Activated T-helper 17 cell treated with anti-CD3 and anti-CD28 coated beads, Interleukin-2, amount 50 U/mL, for 72 hours (primary cell): ENCODE measurements around the gene PEDS1. TPM values are rescaled to one million over a fixed set of nuclear protein-coding genes. Genes with fewer than 3 reads are reported as not detected.
A peak's percentile ranks its signal among the peaks of the same experiment; 100 is the strongest.
"Not testable (repeated sequence)": the region's sequence is repeated elsewhere in the genome, so short reads cannot be mapped to it uniquely, and the experiment has no call there.

Experiments
- ATAC-seq: fragments of 150-1000 bp; cut with Tn5 transposase; replicated peaks from 2 replicates; pipeline ENCODE4 v1.10.0; 2021; ENCODE audit warnings: mild to moderate bottlenecking, moderate library complexity
- H3K27ac Mint-ChIP-seq: one replicate; pipeline ENCODE4 v1.8.0; 2022; ENCODE audit warnings: mixed read lengths
- H3K27me3 Mint-ChIP-seq: one replicate; pipeline ENCODE4 v1.8.0; 2022; ENCODE audit warnings: mixed read lengths
- H3K36me3 Mint-ChIP-seq: one replicate; pipeline ENCODE4 v1.8.0; 2022; ENCODE audit warnings: low read depth, mild to moderate bottlenecking, mixed read lengths
- H3K4me1 Mint-ChIP-seq: one replicate; pipeline ENCODE4 v1.8.0; 2022; ENCODE audit warnings: mixed read lengths
- H3K4me3 Mint-ChIP-seq: one replicate; pipeline ENCODE4 v1.8.0; 2022; ENCODE audit warnings: mild to moderate bottlenecking, mixed read lengths
- H3K9me3 Mint-ChIP-seq: one replicate; pipeline ENCODE4 v1.8.0; 2022; ENCODE audit warnings: mixed read lengths
- total RNA-seq, 2 donors: library from RNA; stranded (reverse); gene quantifications; one replicate each; pipeline ENCODE4 v1.2.3, GENCODE V29; 2022

The PEDS1 gene
- total RNA-seq, 2 donors from 2014 or later: 13.1 to 22.0 TPM

- no peak for ATAC-seq
- no peak overlapping the region for H3K4me3 Mint-ChIP-seq
Observed at GRCh38 chr20:50185426-50185825, 31.9 kb upstream of the PEDS1 start.

DNA sequence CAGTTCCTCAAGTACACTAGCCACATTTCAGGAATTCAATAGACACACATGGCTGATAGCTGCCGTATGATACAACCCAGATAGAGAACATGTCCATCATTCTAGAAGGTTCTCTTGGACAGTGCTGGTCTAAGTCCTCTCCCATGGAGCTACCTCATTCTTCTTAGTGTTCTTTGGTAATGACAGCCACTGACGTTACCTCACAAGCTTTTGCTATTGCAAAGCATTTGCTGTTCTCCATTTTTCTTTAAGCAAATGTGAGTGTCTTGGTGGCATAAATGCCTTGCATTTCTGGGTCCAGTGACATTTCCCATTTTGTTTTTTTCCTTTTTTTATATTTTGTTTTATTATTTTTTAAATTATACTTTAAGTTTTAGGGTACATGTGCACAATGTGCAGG lies 28.8 kb upstream of the PEDS1 start:
- Mint-ChIP-seq H3K9me3 (no peaks in the 10 kb centered on the region), H3K27ac (no peak overlapping the region), H3K36me3 (no peaks in the 10 kb centered on the region), H3K27me3 (peaks cover 19% of the 10 kb centered on the region), H3K4me1 (peaks cover 6% of the 10 kb centered on the region), H3K4me3 (no peak overlapping the region)
- ATAC-seq: no peak

More at GRCh38 chr20:50185426-50185825, 31.9 kb upstream of the PEDS1 start:
- no peaks in the 10 kb centered on the region for H3K9me3 Mint-ChIP-seq
- H3K36me3 Mint-ChIP-seq: no peaks in the 10 kb centered on the region
- peaks cover 6% of the 10 kb centered on the region for H3K4me1 Mint-ChIP-seq
- peaks cover 19% of the 10 kb centered on the region for H3K27me3 Mint-ChIP-seq
- H3K27ac Mint-ChIP-seq: no peak overlapping the region

DNA sequence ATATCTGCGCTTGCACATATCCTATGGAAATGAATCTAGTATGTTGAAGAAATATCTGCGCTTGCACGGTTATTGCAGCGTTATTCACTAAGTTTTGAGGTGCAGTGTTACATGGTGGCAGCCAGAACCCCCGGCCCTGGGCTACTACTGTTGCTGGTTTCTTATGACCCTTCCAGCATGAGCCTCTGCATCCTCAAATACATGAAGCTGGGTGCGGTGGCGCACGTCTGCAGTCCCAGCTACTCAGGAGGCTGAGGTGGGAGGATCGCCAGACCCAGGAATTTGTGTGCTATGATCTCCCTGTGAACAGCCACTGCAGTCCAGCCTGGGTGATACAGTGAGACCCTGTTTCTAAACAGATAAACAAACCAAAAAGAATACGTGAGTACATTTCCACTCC lies 27.8 kb upstream of the PEDS1 start:
- H3K36me3 Mint-ChIP-seq: no peaks in the 10 kb centered on the region
- ATAC-seq: no peak
- H3K4me3 Mint-ChIP-seq: no peak overlapping the region
- peaks cover 4% of the 10 kb centered on the region for H3K4me1 Mint-ChIP-seq
- no peak overlapping the region for H3K27ac Mint-ChIP-seq
- H3K27me3 Mint-ChIP-seq: peaks cover 19% of the 10 kb centered on the region
- no peaks in the 10 kb centered on the region for H3K9me3 Mint-ChIP-seq

- not testable (repeated sequence) for H3K4me1 Mint-ChIP-seq, H3K27me3 Mint-ChIP-seq, H3K36me3 Mint-ChIP-seq, H3K27ac Mint-ChIP-seq, ATAC-seq, H3K9me3 Mint-ChIP-seq, H3K4me3 Mint-ChIP-seq
Observed at GRCh38 chr20:50178672-50179071, 25.1 kb upstream of the PEDS1 start.

- Mint-ChIP-seq H3K4me3 (no peak overlapping the region), H3K27ac (no peak overlapping the region), H3K9me3 (no peaks in the 10 kb centered on the region), H3K4me1 (no peaks in the 10 kb centered on the region), H3K36me3 (no peaks in the 10 kb centered on the region), H3K27me3 (no peaks in the 10 kb centered on the region)
- ATAC-seq: no peak
Observed at GRCh38 chr20:50175938-50176933, 22.7 kb upstream of the PEDS1 start.

DNA sequence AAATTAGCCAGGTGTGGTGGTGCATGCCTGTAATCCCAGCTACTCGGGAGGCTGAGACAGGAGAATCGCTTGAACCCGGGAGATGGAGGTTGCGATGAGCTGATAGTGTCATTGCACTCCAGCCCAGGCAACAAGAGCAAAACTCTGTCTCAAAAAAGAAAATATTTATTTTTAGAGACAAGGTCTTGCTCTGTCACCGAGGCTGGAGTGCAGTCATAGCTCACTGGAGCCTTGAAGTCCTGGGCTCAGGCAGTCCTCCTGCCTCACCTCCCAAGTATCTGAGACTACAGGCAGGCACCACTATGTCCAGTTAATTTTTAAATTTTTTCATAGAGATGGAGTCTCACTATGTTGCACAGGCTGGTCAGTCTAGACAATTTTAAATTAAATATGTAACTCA lies 20.9 kb upstream of the PEDS1 start:
- H3K36me3 Mint-ChIP-seq: no peaks in the 10 kb centered on the region
- H3K9me3 Mint-ChIP-seq: no peaks in the 10 kb centered on the region
- H3K27ac Mint-ChIP-seq: no peak overlapping the region
- H3K27me3 Mint-ChIP-seq: no peaks in the 10 kb centered on the region
- H3K4me1 Mint-ChIP-seq: peaks cover 2% of the 10 kb centered on the region
- H3K4me3 Mint-ChIP-seq: no peak overlapping the region
- ATAC-seq: no peak

DNA sequence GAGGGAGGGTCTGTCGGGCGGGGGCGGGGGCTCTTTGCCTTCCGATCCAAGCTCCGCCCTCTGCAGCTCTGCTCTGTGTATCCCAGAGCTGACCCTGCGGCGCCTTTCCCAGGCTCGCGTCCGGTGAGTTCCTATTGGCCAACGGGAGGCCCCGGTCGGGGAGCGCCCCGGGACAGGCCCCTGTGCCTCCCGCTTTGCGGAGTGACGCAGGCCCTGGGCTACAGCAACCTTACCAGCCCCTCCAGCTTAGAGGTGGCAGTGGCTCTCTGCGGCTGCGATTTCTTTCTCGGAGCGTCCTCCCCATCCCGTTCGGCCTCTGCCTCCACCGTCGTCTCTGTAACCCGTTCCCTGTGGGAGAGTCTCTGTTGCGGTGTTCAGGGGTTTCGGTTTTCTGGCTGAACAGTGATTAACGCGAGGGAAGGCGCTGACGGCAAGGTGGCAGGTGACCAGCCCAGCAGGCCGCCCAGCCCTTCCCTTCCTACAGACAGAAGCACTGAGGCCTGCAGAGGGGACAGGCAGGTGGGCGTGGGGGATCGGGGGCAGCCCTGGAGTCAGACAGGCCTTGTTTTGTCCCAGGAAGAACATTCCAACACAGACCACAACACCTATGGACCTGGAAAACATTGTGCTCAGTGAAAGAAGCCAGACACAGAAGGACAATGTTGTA lies 19.0 kb upstream of the PEDS1 start:
- Mint-ChIP-seq H3K4me1 (peaks cover 5% of the 10 kb centered on the region), H3K9me3 (no peaks in the 10 kb centered on the region), H3K27ac (no peak overlapping the region), H3K36me3 (no peaks in the 10 kb centered on the region), H3K4me3 (no peak overlapping the region), H3K27me3 (no peaks in the 10 kb centered on the region)
- peak; percentile 21 for ATAC-seq

DNA sequence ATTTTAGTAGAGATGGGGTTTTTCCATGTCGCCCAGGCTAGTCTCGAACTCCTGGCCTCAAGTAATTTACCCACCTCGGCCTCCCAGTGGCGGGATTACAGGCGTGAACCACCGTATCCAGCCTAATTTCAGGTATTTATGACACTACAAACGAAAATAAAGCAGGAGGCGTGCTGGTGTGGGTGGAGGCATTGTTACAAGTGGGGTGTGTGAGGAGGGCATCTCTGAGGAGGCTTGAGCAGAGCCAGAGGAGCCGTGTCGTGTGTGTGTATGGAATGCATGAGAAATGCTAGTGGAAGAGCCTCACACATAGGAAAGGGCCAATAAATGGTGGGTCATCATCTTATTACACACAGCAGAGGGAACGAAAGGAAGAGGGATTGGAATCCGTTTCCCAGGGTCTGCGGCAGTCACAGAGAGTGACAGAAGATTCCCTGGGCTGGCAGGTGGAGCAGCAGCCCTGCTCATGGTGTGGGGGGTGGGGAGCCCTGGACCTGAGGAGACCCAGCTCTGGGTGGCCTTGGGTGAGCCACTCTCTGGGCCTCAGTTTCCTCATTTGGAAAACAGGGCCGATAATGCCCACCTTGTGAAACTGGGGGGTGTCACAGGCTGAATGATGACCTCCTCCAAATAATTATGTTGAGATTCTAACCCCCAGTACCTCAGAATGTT lies 17.2 kb upstream of the PEDS1 start:
- H3K27me3 Mint-ChIP-seq: no peaks in the 10 kb centered on the region
- no peak overlapping the region for H3K4me3 Mint-ChIP-seq
- ATAC-seq: no peak

GRCh38 chr20:50169329-50169823 lies 15.9 kb upstream of the PEDS1 start:
- H3K4me3 Mint-ChIP-seq: no peak overlapping the region
- peaks cover 13% of the 10 kb centered on the region for H3K4me1 Mint-ChIP-seq
- ATAC-seq: peak; percentile 32
- H3K36me3 Mint-ChIP-seq: no peaks in the 10 kb centered on the region
- no peaks in the 10 kb centered on the region for H3K9me3 Mint-ChIP-seq
- no peak overlapping the region for H3K27ac Mint-ChIP-seq
- no peaks in the 10 kb centered on the region for H3K27me3 Mint-ChIP-seq

More for the DNA sequence above, 17.2 kb upstream of the PEDS1 start:
- Mint-ChIP-seq H3K27ac (no peak overlapping the region), H3K36me3 (no peaks in the 10 kb centered on the region), H3K9me3 (no peaks in the 10 kb centered on the region), H3K4me1 (peaks cover 12% of the 10 kb centered on the region)

DNA sequence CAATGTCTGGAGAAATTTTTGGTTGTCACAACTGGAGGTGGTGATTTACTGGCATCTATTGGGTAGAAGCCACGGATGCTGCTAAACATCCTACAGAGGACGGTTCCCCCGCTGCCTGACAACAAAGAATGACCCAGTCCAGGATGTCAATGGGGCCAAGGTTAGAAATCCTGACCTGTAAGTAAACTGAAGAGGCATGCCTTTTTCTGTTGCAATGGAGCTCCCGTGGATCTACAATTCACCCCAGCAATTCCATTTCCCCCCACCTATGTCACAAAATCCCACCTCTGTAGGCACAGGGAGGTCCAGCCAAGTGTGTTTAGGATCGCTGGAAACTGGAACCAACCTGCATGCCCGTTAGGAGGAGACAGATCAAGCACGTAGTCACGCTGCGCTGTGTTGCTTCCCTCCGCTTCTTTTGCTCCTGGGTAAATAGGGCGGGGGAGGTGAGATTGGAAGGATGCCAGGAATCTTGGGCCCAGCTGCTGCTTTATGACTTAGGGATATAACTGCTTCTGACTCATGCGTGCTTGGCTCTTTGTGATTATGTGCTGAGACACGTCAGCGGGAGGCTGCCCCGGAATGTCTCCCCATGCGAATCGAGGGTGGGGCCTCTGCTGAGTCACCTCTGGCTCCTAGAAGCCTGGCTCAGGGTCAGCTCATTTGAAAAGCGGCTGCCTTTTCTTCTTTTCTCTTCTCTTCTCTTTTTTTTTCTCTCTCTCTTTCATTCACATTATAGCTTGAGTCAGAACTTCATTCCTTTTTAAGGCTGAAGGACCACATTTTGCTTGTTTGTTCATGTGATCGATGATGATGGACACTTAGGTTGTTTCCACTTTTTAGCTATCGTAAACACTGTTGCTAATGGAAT lies 12.4 kb upstream of the PEDS1 start:
- peak; percentile 100 for ATAC-seq

DNA sequence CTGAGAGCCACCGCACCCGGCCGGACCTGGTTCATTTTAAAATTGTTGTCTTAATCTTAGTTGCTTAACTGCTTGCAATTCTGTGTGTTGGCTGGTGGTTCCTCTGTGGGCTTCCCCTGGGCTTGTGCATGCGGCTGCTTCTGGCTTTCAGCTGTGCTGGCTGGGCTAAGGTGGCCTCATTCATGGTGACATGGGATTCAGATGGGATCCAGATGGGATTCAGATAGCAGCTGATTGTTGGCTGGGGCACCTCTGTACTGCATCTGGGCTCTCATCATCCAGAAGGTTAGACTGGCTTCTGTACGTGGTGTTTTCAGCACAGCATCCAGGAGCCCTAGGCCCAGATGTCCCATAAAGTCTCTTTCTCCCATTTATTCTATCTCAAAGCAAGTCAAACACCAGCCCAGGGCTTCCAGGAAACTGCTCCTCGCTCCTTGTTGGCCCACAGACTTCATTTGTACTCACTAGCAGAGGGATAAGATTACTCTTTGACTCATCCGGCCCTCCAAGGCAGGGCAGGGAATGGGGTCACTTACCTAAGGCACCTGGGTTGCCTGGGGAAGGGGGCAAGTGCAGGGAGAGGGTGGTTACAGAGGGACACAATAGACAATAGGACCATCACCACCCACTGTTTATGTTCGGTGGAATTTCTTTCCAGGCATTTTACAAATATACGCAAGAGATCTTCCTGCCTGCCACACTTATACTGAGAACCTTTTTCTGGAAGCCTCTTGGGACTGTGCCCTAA lies 10.2 kb upstream of the PEDS1 start:
- H3K4me1 Mint-ChIP-seq: peaks cover 8% of the 10 kb centered on the region
- no peak overlapping the region for H3K27ac Mint-ChIP-seq
- H3K4me3 Mint-ChIP-seq: no peak overlapping the region
- H3K36me3 Mint-ChIP-seq: no peaks in the 10 kb centered on the region
- ATAC-seq: no peak
- no peaks in the 10 kb centered on the region for H3K27me3 Mint-ChIP-seq
- H3K9me3 Mint-ChIP-seq: no peaks in the 10 kb centered on the region

More for the DNA sequence above, 12.4 kb upstream of the PEDS1 start:
- H3K4me1 Mint-ChIP-seq: peaks cover 13% of the 10 kb centered on the region
- H3K9me3 Mint-ChIP-seq: no peaks in the 10 kb centered on the region
- no peaks in the 10 kb centered on the region for H3K36me3 Mint-ChIP-seq
- peak overlapping the region; percentile 77 for H3K4me3 Mint-ChIP-seq
- H3K27me3 Mint-ChIP-seq: no peaks in the 10 kb centered on the region
- H3K27ac Mint-ChIP-seq: peak overlapping the region; percentile 76

DNA sequence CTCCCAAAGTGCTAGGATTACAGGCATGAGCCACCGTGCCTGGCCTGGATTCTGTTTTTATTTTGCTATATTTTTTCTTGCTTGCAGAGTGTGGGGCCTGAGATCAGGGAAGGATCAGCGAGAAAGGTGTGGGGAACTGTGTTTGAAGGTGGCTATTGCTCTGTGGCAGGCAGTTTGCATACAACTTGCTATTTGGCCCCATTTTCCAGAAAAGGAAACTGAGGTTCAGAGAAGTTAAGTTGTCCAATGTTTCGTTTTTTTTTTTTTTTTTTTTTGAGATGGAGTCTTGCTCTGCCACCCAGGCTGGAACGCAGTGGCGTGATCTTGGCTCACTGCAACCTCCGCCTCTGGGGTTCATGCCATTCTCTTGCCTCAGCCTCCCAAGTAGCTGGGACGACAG lies 8.0 kb upstream of the PEDS1 start:
- not testable (repeated sequence) for H3K36me3 Mint-ChIP-seq, H3K4me1 Mint-ChIP-seq, H3K27me3 Mint-ChIP-seq, ATAC-seq, H3K27ac Mint-ChIP-seq, H3K4me3 Mint-ChIP-seq, H3K9me3 Mint-ChIP-seq

DNA sequence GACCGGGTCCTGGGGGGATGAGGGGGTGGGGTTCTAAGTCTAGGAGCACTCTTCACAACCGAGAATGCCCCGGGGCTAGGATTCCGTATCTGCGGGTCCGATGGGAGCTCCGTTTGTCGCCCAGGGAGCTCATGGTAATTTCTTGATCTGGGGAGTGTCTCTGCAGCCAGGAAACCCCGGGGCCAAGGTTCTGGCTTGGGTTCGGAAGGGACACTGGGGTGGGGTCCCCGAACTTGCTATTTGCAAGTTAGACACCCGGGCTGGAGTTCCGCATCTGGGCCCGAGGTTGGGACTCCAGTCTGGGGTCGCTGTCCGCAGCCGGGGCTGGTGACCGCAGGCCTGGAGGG lies 397 bp downstream of the PEDS1 start:
- H3K27ac Mint-ChIP-seq: peak overlapping the region; percentile 97
- H3K9me3 Mint-ChIP-seq: no peaks in the 10 kb centered on the region
- H3K4me3 Mint-ChIP-seq: peak overlapping the region; percentile 87
- H3K36me3 Mint-ChIP-seq: peaks cover 42% of the 10 kb centered on the region
- no peak for ATAC-seq
- H3K27me3 Mint-ChIP-seq: no peaks in the 10 kb centered on the region
- peaks cover 36% of the 10 kb centered on the region for H3K4me1 Mint-ChIP-seq
